K562 (cell line): ENCODE results near the gene EEA1. TPM values are rescaled to one million over a fixed set of nuclear protein-coding genes. Genes with fewer than 3 reads are reported as not detected.

Experiments
- ATAC-seq: fragments of 200-7000 bp; cut with Tn5 transposase; 3 replicates; pipeline ENCODE4 v1.9.1; 2020; ENCODE audit warnings: moderate library complexity
- BruUV-seq: library from RNA; stranded (reverse); fragments of 400-500 nt; replicated peaks from 2 replicates; lab custom pipeline; 2021; lab: Mats Ljungman, UMichigan
- CTCF ChIA-PET: fragments of 300-600 bp; formaldehyde crosslinking; extraction: SDS; loops from one replicate; lab custom pipeline; 2021; ENCODE audit warnings: low intra/inter-chr PET ratio; lab: Yijun Ruan, JAX
- POLR2A ChIA-PET: fragments of 300-600, 350-650 bp; sonication (Branson Sonifier 250); formaldehyde crosslinking; extraction: SDS; loops from one replicate; lab custom pipeline; 2021; ENCODE audit warnings: antibody characterized with exemption, inconsistent platforms; lab: Yijun Ruan, JAX
- DNase-seq, 4 experiments: peaks; one replicate each; pipeline versions ENCODE4 v3.0.0 to v3.0.0-alpha.2; 2011 to 2018; ENCODE audit warnings: low spot score in 3 of 4, mixed read lengths in 3 of 4; ENCODE audit errors: extremely low read depth in 1 of 4
- FAIRE-seq: peaks from 2 replicates; lab custom pipeline; 2011; peaks lifted over from hg19 to GRCh38; lab: Jason Lieb, UNC
- H2AFZ ChIP-seq: 2 replicates; pipeline ENCODE4 v1.6.0; 2011; ENCODE audit warnings: low read depth, low read length, control low read depth, inconsistent platforms
- H3K27ac ChIP-seq: fragments of 200-600 bp; 3 replicates; pipeline ENCODE4 v1.8.0; 2011; ENCODE audit warnings: low read depth, mild to moderate bottlenecking, control low read depth, inconsistent platforms, low read length, moderate library complexity, mixed read lengths; ENCODE audit errors: extremely low read depth
- H3K27me3 ChIP-seq, 2 experiments: fragments of 300-600 bp in 1 of 2; 2 replicates in 1 of 2; 3 replicates in 1 of 2; pipeline versions ENCODE4 v1.6.0 to v1.8.0; 2011; ENCODE audit warnings: inconsistent platforms in 2 of 2, low read length in 2 of 2, mild to moderate bottlenecking in 1 of 2, mixed read lengths in 1 of 2, moderate library complexity in 1 of 2; ENCODE audit not compliant: control insufficient read depth in 2 of 2, insufficient read depth in 2 of 2
- H3K36me3 ChIP-seq: fragments of 300-600 bp; 3 replicates; pipeline ENCODE4 v1.8.0; 2011; ENCODE audit warnings: mild to moderate bottlenecking, low read length, inconsistent platforms; ENCODE audit not compliant: control insufficient read depth, insufficient read depth
- H3K4me1 ChIP-seq, 2 experiments: fragments of 200-600 bp in 1 of 2; replicated peaks in 1 of 2; 2 replicates in 1 of 2; 3 replicates in 1 of 2; pipeline versions ENCODE4 v1.5.1 to v1.8.0; 2011; ENCODE audit warnings: inconsistent platforms in 2 of 2, low read length in 2 of 2, mild to moderate bottlenecking in 1 of 2, mixed read lengths in 1 of 2, moderate library complexity in 1 of 2; ENCODE audit not compliant: control insufficient read depth in 2 of 2, insufficient read depth in 2 of 2
- H3K4me2 ChIP-seq: 2 replicates; pipeline ENCODE4 v1.6.1; 2011; ENCODE audit warnings: low read length, control low read depth, inconsistent platforms, mixed read lengths; ENCODE audit not compliant: insufficient read depth
- H3K4me3 ChIP-seq: fragments of 200-600 bp; sonication (generic), shearing (Covaris generic); 2 replicates; pipeline ENCODE4 v1.5.1; 2016; ENCODE audit warnings: control low read depth, inconsistent platforms
- H3K79me2 ChIP-seq: fragments of 200-600 bp; 3 replicates; pipeline ENCODE4 v1.8.0; 2011; ENCODE audit warnings: low read length, inconsistent platforms; ENCODE audit not compliant: control insufficient read depth, insufficient read depth
- H3K9ac ChIP-seq, 2 experiments: 2 replicates each; pipeline versions ENCODE4 v1.6.0 to v1.6.1; 2011; ENCODE audit warnings: low read depth in 2 of 2, low read length in 2 of 2, control low read depth in 1 of 2, inconsistent platforms in 1 of 2, mild to moderate bottlenecking in 1 of 2, mixed read lengths in 1 of 2; ENCODE audit not compliant: insufficient read depth in 1 of 2
- H3K9me1 ChIP-seq: one replicate; pipeline ENCODE4 v1.6.0; 2011; ENCODE audit warnings: inconsistent platforms, mild to moderate bottlenecking, low read length, moderate library complexity; ENCODE audit not compliant: control insufficient read depth, insufficient read depth
- H3K9me3 ChIP-seq: replicated peaks from 2 replicates; pipeline ENCODE4 v1.5.1; 2011; ENCODE audit warnings: low read depth, low read length, inconsistent platforms; ENCODE audit not compliant: control insufficient read depth, insufficient read depth
- H4K20me1 ChIP-seq: replicated peaks from 2 replicates; pipeline ENCODE4 v1.6.1; 2011; ENCODE audit warnings: low read length, inconsistent platforms, mixed read lengths; ENCODE audit not compliant: control insufficient read depth, insufficient read depth
- BRCA1 ChIP-seq, 2 experiments: fragments of 450-650 bp in 1 of 2; sonication (generic) in 1 of 2; formaldehyde crosslinking in 1 of 2; IDR thresholded peaks; 2 replicates each; pipeline versions ENCODE4 v1.5.0 to v1.6.1; 2017 to 2020; ENCODE audit warnings: mild to moderate bottlenecking in 1 of 2, missing genetic modification reagents in 1 of 2
- CREB3 ChIP-seq: fragments of 450-650 bp; conservative IDR thresholded peaks from 2 replicates; pipeline ENCODE4 v1.6.1; 2016; ENCODE audit warnings: missing genetic modification characterization, low read depth, mild to moderate bottlenecking, missing compliant biosample characterization, moderate library complexity
- FOSL1 ChIP-seq: fragments of 200-800 bp; sonication (Bioruptor generic); conservative IDR thresholded peaks from 2 replicates; pipeline ENCODE4 v1.6.1; 2016; ENCODE audit warnings: missing genetic modification characterization, missing compliant biosample characterization
- MLX ChIP-seq, 2 experiments: fragments of 450-650 bp in 1 of 2; sonication (generic) in 1 of 2; formaldehyde crosslinking; conservative IDR thresholded peaks; 2 replicates each; pipeline versions ENCODE4 v1.4.0 to v1.8.1; 2020 to 2022; ENCODE audit warnings: mild to moderate bottlenecking in 1 of 2, missing genetic modification reagents in 1 of 2
- NR0B1 ChIP-seq: fragments of 450-650 bp; IDR thresholded peaks from one replicate; pipeline ENCODE4 v1.6.1; 2018; ENCODE audit warnings: mild to moderate bottlenecking, moderate library complexity; ENCODE audit not compliant: partially characterized antibody
- PHB ChIP-seq: fragments of 250-450 bp; sonication (Bioruptor Pico); IDR thresholded peaks from 2 replicates; pipeline ENCODE4 v1.5.0; 2021
- TCF7L2 ChIP-seq: fragments of 150-350 bp; IDR thresholded peaks from 2 replicates; pipeline ENCODE4 v1.6.1; 2016; ENCODE audit warnings: low read depth, mild to moderate bottlenecking, low read length, moderate library complexity
- WGBS: fragments of 100-300 bp; shearing (Covaris generic); methylation state at CpG from one replicate; pipeline ENCODE4 v1.1.6; 2016; ENCODE audit warnings: low coverage, mixed read lengths; ENCODE audit not compliant: insufficient coverage; ENCODE audit errors: missing lambda C conversion rate; 5-methylcytosine and 5-hydroxymethylcytosine counted together
- in situ Hi-C: fragments of 300-500 bp; cut with MboI; formaldehyde crosslinking; loops from 4 replicates; pipeline ENCODE4 v1.15.0; 2018; ENCODE audit warnings: inconsistent platforms, mixed read lengths
- intact Hi-C: fragments of 100-400 bp; cut with micrococcal nuclease; formaldehyde crosslinking; loops from 2 replicates; pipeline ENCODE4 v1.14.2; 2022
- polyA plus RNA-seq, 8 experiments: library from polyadenylated mRNA; depleted of rRNA in 4 of 8; stranded (reverse) in 5 of 8; unstranded in 3 of 8; fragments of >200 nt; fragmentation: Nextera tagmentation in 2 of 8; fragmentation: Illumina TruSeq in 1 of 8; extraction: Ambion mirVana in 2 of 8; extraction: Trizol in 1 of 8; gene quantifications; 2 replicates each; pipeline versions ENCODE4 v1.2.1 to v1.2.3, GENCODE V29; 2011 to 2014; ENCODE audit warnings: inconsistent platforms in 1 of 8, missing spikeins in 1 of 8
- total RNA-seq, 7 experiments: library from RNA; depleted of rRNA in 6 of 7; stranded (reverse); fragments of >200 nt in 6 of 7; fragmentation: Illumina TruSeq in 2 of 7; extraction: Trizol in 2 of 7; gene quantifications; 2 replicates each; pipeline versions ENCODE4 v1.2.1 to v1.2.3, GENCODE V29; 2011 to 2021; ENCODE audit warnings: low replicate concordance in 1 of 7
- TF ChIP-seq, protein P1 (sequence below), 2 experiments: fragments of 450-650 bp in 1 of 2; sonication (generic) in 1 of 2; formaldehyde crosslinking in 1 of 2; IDR thresholded peaks in 1 of 2; conservative IDR thresholded peaks in 1 of 2; 2 replicates each; pipeline versions ENCODE4 v1.6.1 to v1.8.1; 2016 to 2023; ENCODE audit warnings: mild to moderate bottlenecking in 2 of 2, moderate library complexity in 2 of 2, inconsistent platforms in 1 of 2, missing genetic modification reagents in 1 of 2
- TF ChIP-seq, protein P2 (sequence below): sonication (generic); formaldehyde crosslinking; IDR thresholded peaks from 2 replicates; pipeline ENCODE4 v1.8.0; 2023; ENCODE audit warnings: missing genetic modification reagents, mild to moderate bottlenecking, borderline replicate concordance

Gene EEA1
- total and polyA plus RNA-seq, 9 of the 15 experiments (the other 6 are each of a cell fraction or from before 2014, with no cell fraction given), result 3.5 to 17.1 (median 7.5) TPM

DNA sequence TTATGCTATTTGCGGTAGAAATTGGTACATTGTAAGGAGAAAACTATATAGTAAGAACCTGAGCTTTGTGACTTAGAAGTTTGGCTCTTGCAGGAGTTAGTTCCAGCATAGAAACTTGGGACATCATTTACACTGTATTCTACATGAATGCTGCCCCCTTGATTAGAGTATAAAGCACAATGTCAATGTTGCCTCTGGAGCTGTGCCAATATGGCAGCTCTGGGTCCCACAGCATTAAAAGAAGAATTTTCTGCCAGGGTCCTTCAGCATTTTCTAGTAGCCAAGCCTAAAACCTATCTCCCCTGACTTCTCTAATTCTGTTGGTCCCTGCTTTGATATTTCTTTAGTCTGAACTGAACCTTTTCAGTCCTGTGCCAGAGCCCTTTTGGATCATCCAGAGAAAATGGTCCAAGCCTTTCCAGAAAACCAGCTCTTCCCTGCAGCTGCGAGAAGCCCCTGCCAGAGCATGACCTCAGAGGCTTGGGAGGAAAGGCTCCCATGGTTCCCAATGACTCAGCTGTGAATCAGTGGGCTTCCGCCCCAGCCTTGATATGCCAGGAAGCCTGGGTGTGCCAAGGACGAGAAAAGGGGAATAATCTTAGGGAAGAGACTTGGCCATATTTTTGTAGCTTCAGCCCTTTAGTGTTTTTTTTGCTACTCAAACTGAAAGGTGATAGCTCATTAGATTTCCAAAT lies 183.1 kb downstream of the EEA1 start:
- ChIA-PET CTCF (no interaction called here), POLR2A (interaction anchor here (0.8 to 1.0 kb wide), 2 partner anchors 12 to 20 kb away, joined by 4 read pairs; no protein-coding TSS in a partner anchor)
- no TSS peak for BruUV-seq
- no peak for DNase-seq
- 8% methylated on average over 4 of the region's 4 CpGs for WGBS
- no peak for FAIRE-seq
- Histone ChIP-seq H3K4me1 (no peaks in the 10 kb centered on the region; a peak in 1 of 5 replicates), H3K9me3 (no peaks in the 10 kb centered on the region), H3K36me3 (no peaks in the 10 kb centered on the region), H3K79me2 (no peaks in the 10 kb centered on the region), H3K9me1 (no peaks in the 10 kb centered on the region), H4K20me1 (no peaks in the 10 kb centered on the region), H3K9ac (no peak overlapping the region), H3K4me3 (no peak overlapping the region), H3K4me2 (no peak overlapping the region), H3K27me3 (peaks cover 9 to 27% of the 10 kb centered on the region in 2 experiments; a peak in 4 of 5 replicates), H3K27ac (no peak overlapping the region), H2AFZ (no peak overlapping the region)
- no peak for ATAC-seq
- in situ Hi-C loops, result no loop called here
- intact Hi-C loops, result no loop called here
- TF ChIP-seq CREB3 (tag) (no peak), TCF7L2 (no peak), NR0B1 (no peak), PHB (CRISPR knock-in tag) (no peak), MLX (CRISPR knock-in tag; conservative IDR thresholded peaks at IDR 0.05) (no peak), BRCA1 (IDR thresholded peaks at IDR 0.05) (no peak), BRCA1 (CRISPR knock-in tag; IDR thresholded peaks at IDR 0.05) (no peak), FOSL1 (tag) (peak; percentile 63)
- TF ChIP-seq, protein P1, sequence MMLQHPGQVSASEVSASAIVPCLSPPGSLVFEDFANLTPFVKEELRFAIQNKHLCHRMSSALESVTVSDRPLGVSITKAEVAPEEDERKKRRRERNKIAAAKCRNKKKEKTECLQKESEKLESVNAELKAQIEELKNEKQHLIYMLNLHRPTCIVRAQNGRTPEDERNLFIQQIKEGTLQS (IDR thresholded peaks at IDR 0.05), result 0 out of 2 replicates have a peak, but pooled peaks have one; percentile 12
- TF ChIP-seq, protein P1 (CRISPR knock-in tag; conservative IDR thresholded peaks at IDR 0.05), result no peak
- TF ChIP-seq, protein P2, sequence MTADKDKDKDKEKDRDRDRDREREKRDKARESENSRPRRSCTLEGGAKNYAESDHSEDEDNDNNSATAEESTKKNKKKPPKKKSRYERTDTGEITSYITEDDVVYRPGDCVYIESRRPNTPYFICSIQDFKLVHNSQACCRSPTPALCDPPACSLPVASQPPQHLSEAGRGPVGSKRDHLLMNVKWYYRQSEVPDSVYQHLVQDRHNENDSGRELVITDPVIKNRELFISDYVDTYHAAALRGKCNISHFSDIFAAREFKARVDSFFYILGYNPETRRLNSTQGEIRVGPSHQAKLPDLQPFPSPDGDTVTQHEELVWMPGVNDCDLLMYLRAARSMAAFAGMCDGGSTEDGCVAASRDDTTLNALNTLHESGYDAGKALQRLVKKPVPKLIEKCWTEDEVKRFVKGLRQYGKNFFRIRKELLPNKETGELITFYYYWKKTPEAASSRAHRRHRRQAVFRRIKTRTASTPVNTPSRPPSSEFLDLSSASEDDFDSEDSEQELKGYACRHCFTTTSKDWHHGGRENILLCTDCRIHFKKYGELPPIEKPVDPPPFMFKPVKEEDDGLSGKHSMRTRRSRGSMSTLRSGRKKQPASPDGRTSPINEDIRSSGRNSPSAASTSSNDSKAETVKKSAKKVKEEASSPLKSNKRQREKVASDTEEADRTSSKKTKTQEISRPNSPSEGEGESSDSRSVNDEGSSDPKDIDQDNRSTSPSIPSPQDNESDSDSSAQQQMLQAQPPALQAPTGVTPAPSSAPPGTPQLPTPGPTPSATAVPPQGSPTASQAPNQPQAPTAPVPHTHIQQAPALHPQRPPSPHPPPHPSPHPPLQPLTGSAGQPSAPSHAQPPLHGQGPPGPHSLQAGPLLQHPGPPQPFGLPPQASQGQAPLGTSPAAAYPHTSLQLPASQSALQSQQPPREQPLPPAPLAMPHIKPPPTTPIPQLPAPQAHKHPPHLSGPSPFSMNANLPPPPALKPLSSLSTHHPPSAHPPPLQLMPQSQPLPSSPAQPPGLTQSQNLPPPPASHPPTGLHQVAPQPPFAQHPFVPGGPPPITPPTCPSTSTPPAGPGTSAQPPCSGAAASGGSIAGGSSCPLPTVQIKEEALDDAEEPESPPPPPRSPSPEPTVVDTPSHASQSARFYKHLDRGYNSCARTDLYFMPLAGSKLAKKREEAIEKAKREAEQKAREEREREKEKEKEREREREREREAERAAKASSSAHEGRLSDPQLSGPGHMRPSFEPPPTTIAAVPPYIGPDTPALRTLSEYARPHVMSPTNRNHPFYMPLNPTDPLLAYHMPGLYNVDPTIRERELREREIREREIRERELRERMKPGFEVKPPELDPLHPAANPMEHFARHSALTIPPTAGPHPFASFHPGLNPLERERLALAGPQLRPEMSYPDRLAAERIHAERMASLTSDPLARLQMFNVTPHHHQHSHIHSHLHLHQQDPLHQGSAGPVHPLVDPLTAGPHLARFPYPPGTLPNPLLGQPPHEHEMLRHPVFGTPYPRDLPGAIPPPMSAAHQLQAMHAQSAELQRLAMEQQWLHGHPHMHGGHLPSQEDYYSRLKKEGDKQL (CRISPR knock-in tag), result no peak
